K562 (cell line): ENCODE measurements around the gene MPZL3. TPM values are rescaled to one million over a fixed set of nuclear protein-coding genes. Genes with fewer than 3 reads are reported as not detected.

Source experiments
- ATAC-seq: fragments of 200-7000 bp; cut with Tn5 transposase; 3 replicates; pipeline ENCODE4 v1.9.1; 2020; ENCODE audit warnings: moderate library complexity
- BruUV-seq: library from RNA; stranded (reverse); fragments of 400-500 nt; replicated peaks from 2 replicates; lab custom pipeline; 2021; lab: Mats Ljungman, UMichigan
- CTCF ChIA-PET: fragments of 300-600 bp; formaldehyde crosslinking; extraction: SDS; loops from one replicate; lab custom pipeline; 2021; ENCODE audit warnings: low intra/inter-chr PET ratio; lab: Yijun Ruan, JAX
- POLR2A ChIA-PET: fragments of 300-600, 350-650 bp; sonication (Branson Sonifier 250); formaldehyde crosslinking; extraction: SDS; loops from one replicate; lab custom pipeline; 2021; ENCODE audit warnings: antibody characterized with exemption, inconsistent platforms; lab: Yijun Ruan, JAX
- DNase-seq, 4 experiments: peaks; one replicate each; pipeline versions ENCODE4 v3.0.0 to v3.0.0-alpha.2; 2011 to 2018; ENCODE audit warnings: low spot score in 3 of 4, mixed read lengths in 3 of 4; ENCODE audit errors: extremely low read depth in 1 of 4
- FAIRE-seq: peaks from 2 replicates; lab custom pipeline; 2011; peaks lifted over from hg19 to GRCh38; lab: Jason Lieb, UNC
- H2AFZ ChIP-seq: 2 replicates; pipeline ENCODE4 v1.6.0; 2011; ENCODE audit warnings: low read depth, low read length, control low read depth, inconsistent platforms
- H3K27ac ChIP-seq: fragments of 200-600 bp; 3 replicates; pipeline ENCODE4 v1.8.0; 2011; ENCODE audit warnings: low read depth, mild to moderate bottlenecking, control low read depth, inconsistent platforms, low read length, moderate library complexity, mixed read lengths; ENCODE audit errors: extremely low read depth
- H3K27me3 ChIP-seq, 2 experiments: fragments of 300-600 bp in 1 of 2; 2 replicates in 1 of 2; 3 replicates in 1 of 2; pipeline versions ENCODE4 v1.6.0 to v1.8.0; 2011; ENCODE audit warnings: inconsistent platforms in 2 of 2, low read length in 2 of 2, mild to moderate bottlenecking in 1 of 2, mixed read lengths in 1 of 2, moderate library complexity in 1 of 2; ENCODE audit not compliant: control insufficient read depth in 2 of 2, insufficient read depth in 2 of 2
- H3K36me3 ChIP-seq: fragments of 300-600 bp; 3 replicates; pipeline ENCODE4 v1.8.0; 2011; ENCODE audit warnings: mild to moderate bottlenecking, low read length, inconsistent platforms; ENCODE audit not compliant: control insufficient read depth, insufficient read depth
- H3K4me1 ChIP-seq, 2 experiments: fragments of 200-600 bp in 1 of 2; replicated peaks in 1 of 2; 2 replicates in 1 of 2; 3 replicates in 1 of 2; pipeline versions ENCODE4 v1.5.1 to v1.8.0; 2011; ENCODE audit warnings: inconsistent platforms in 2 of 2, low read length in 2 of 2, mild to moderate bottlenecking in 1 of 2, mixed read lengths in 1 of 2, moderate library complexity in 1 of 2; ENCODE audit not compliant: control insufficient read depth in 2 of 2, insufficient read depth in 2 of 2
- H3K4me2 ChIP-seq: 2 replicates; pipeline ENCODE4 v1.6.1; 2011; ENCODE audit warnings: low read length, control low read depth, inconsistent platforms, mixed read lengths; ENCODE audit not compliant: insufficient read depth
- H3K4me3 ChIP-seq: fragments of 200-600 bp; sonication (generic), shearing (Covaris generic); 2 replicates; pipeline ENCODE4 v1.5.1; 2016; ENCODE audit warnings: control low read depth, inconsistent platforms
- H3K79me2 ChIP-seq: fragments of 200-600 bp; 3 replicates; pipeline ENCODE4 v1.8.0; 2011; ENCODE audit warnings: low read length, inconsistent platforms; ENCODE audit not compliant: control insufficient read depth, insufficient read depth
- H3K9ac ChIP-seq, 2 experiments: 2 replicates each; pipeline versions ENCODE4 v1.6.0 to v1.6.1; 2011; ENCODE audit warnings: low read depth in 2 of 2, low read length in 2 of 2, control low read depth in 1 of 2, inconsistent platforms in 1 of 2, mild to moderate bottlenecking in 1 of 2, mixed read lengths in 1 of 2; ENCODE audit not compliant: insufficient read depth in 1 of 2
- H3K9me1 ChIP-seq: one replicate; pipeline ENCODE4 v1.6.0; 2011; ENCODE audit warnings: inconsistent platforms, mild to moderate bottlenecking, low read length, moderate library complexity; ENCODE audit not compliant: control insufficient read depth, insufficient read depth
- H3K9me3 ChIP-seq: replicated peaks from 2 replicates; pipeline ENCODE4 v1.5.1; 2011; ENCODE audit warnings: low read depth, low read length, inconsistent platforms; ENCODE audit not compliant: control insufficient read depth, insufficient read depth
- H4K20me1 ChIP-seq: replicated peaks from 2 replicates; pipeline ENCODE4 v1.6.1; 2011; ENCODE audit warnings: low read length, inconsistent platforms, mixed read lengths; ENCODE audit not compliant: control insufficient read depth, insufficient read depth
- E4F1 ChIP-seq: fragments of 250-450 bp; sonication (Bioruptor Pico); IDR thresholded peaks from 2 replicates; pipeline ENCODE4 v1.5.0; 2021; ENCODE audit warnings: mild to moderate bottlenecking, borderline replicate concordance
- MYBL2 ChIP-seq, 2 experiments: fragments of 450-650 bp in 1 of 2; sonication (generic) in 1 of 2; formaldehyde crosslinking in 1 of 2; IDR thresholded peaks; 2 replicates each; pipeline versions ENCODE4 v1.6.1 to v1.8.1; 2017 to 2022; ENCODE audit warnings: borderline replicate concordance in 1 of 2, inconsistent platforms in 1 of 2, low read depth in 1 of 2, mild to moderate bottlenecking in 1 of 2, missing genetic modification reagents in 1 of 2, moderate library complexity in 1 of 2
- REST ChIP-seq, 2 experiments: fragments of 450-650 bp; formaldehyde crosslinking in 1 of 2; IDR thresholded peaks; 2 replicates each; pipeline versions ENCODE4 v1.4.0 to v1.6.1; 2014 to 2020; ENCODE audit warnings: mild to moderate bottlenecking in 2 of 2, borderline replicate concordance in 1 of 2, low read depth in 1 of 2
- WGBS: fragments of 100-300 bp; shearing (Covaris generic); methylation state at CpG from one replicate; pipeline ENCODE4 v1.1.6; 2016; ENCODE audit warnings: low coverage, mixed read lengths; ENCODE audit not compliant: insufficient coverage; ENCODE audit errors: missing lambda C conversion rate; 5-methylcytosine and 5-hydroxymethylcytosine counted together
- in situ Hi-C: fragments of 300-500 bp; cut with MboI; formaldehyde crosslinking; loops from 4 replicates; pipeline ENCODE4 v1.15.0; 2018; ENCODE audit warnings: inconsistent platforms, mixed read lengths
- intact Hi-C: fragments of 100-400 bp; cut with micrococcal nuclease; formaldehyde crosslinking; loops from 2 replicates; pipeline ENCODE4 v1.14.2; 2022
- polyA plus RNA-seq, 8 experiments: library from polyadenylated mRNA; depleted of rRNA in 4 of 8; stranded (reverse) in 5 of 8; unstranded in 3 of 8; fragments of >200 nt; fragmentation: Nextera tagmentation in 2 of 8; fragmentation: Illumina TruSeq in 1 of 8; extraction: Ambion mirVana in 2 of 8; extraction: Trizol in 1 of 8; gene quantifications; 2 replicates each; pipeline versions ENCODE4 v1.2.1 to v1.2.3, GENCODE V29; 2011 to 2014; ENCODE audit warnings: inconsistent platforms in 1 of 8, missing spikeins in 1 of 8
- total RNA-seq, 7 experiments: library from RNA; depleted of rRNA in 6 of 7; stranded (reverse); fragments of >200 nt in 6 of 7; fragmentation: Illumina TruSeq in 2 of 7; extraction: Trizol in 2 of 7; gene quantifications; 2 replicates each; pipeline versions ENCODE4 v1.2.1 to v1.2.3, GENCODE V29; 2011 to 2021; ENCODE audit warnings: low replicate concordance in 1 of 7

MPZL3 gene
- total and polyA plus RNA-seq, 9 of the 15 experiments (the other 6 are each of a cell fraction or from before 2014, with no cell fraction given) = 0.97 to 2.9 (median 1.6) TPM

- in situ Hi-C loops (no loop called here), intact Hi-C loops (no loop called here)
- Histone ChIP-seq H3K9me1 (no peaks in the 10 kb centered on the region), H3K4me2 (no peak overlapping the region), H3K79me2 (no peaks in the 10 kb centered on the region), H4K20me1 (no peaks in the 10 kb centered on the region), H3K4me3 (no peak overlapping the region), H3K27ac (no peak overlapping the region), H3K36me3 (no peaks in the 10 kb centered on the region), H2AFZ (no peak overlapping the region), H3K9me3 (no peaks in the 10 kb centered on the region), H3K4me1 (peaks cover 0 to 5% of the 10 kb centered on the region in 2 experiments; a peak in 2 of 5 replicates), H3K27me3 (peaks cover 10 to 34% of the 10 kb centered on the region in 2 experiments), H3K9ac (no peak overlapping the region)
- FAIRE-seq (no peak), DNase-seq (no peak), ATAC-seq (no peak)
- TF ChIP-seq E4F1 (CRISPR knock-in tag) (no peak), REST (IDR thresholded peaks at IDR 0.05; ENCODE audit: borderline replicate concordance) (no peak), REST (CRISPR knock-in tag; IDR thresholded peaks at IDR 0.05; ENCODE audit: low read depth) (no peak), MYBL2 (IDR thresholded peaks at IDR 0.05; ENCODE audit: low read depth) (no peak), MYBL2 (CRISPR knock-in tag; IDR thresholded peaks at IDR 0.05; ENCODE audit: borderline replicate concordance) (no peak)
- no TSS peak for BruUV-seq
- WGBS = 12% methylated on average over 11 of the region's 11 CpGs
- ChIA-PET CTCF (no interaction called here), POLR2A (no interaction called here)
Observed at GRCh38 chr11:118216621-118217481, 35.3 kb downstream of the MPZL3 start.
